Measurements from ENCODE around the gene SLC25A51. TPM values are rescaled to one million over a fixed set of nuclear protein-coding genes. Genes with fewer than 3 reads are reported as not detected.

Gene SLC25A51
- total RNA-seq, 3 donors from 2014 or later (not counting 1 experiment from before 2014, with no cell fraction given) = 22.2 to 35.4 (median 33.7) TPM

- DNase-seq (peak in 1 of 2 donors; percentile 15), ATAC-seq (peak in 1 of 3 donors; percentile 39)
- intact Hi-C loops (cut with micrococcal nuclease) = no loop called here
- no peak for TF ChIP-seq CTCF (IDR thresholded peaks at IDR 0.05)
- Mint-ChIP-seq H3K4me3 (no peak overlapping the region), H3K27me3 (ENCODE audit: low read depth in 2 of 2) (no peaks in the 10 kb centered on the region), H3K27ac (no peak overlapping the region), H3K9me3 (no peaks in the 10 kb centered on the region), H3K36me3 (no peaks in the 10 kb centered on the region), H3K4me1 (peaks cover 9 to 24% of the 10 kb centered on the region in 2 donors)
- H3K9me3 ChIP-seq (ENCODE audit: control insufficient read depth, insufficient read depth, low read length) = no peaks in the 10 kb centered on the region
- no peaks in the 10 kb centered on the region for H3K27me3 ChIP-seq (ENCODE audit: control insufficient read depth, insufficient read depth, low read length)
- no peaks in the 10 kb centered on the region for H3K36me3 ChIP-seq (ENCODE audit: control insufficient read depth, insufficient read depth, low read length)
- 56% methylated on average over 4 of the region's 4 CpGs for WGBS (ENCODE audit: insufficient coverage)
- no peak overlapping the region for H3K4me3 ChIP-seq (ENCODE audit: low read length)
- H3K27ac ChIP-seq (ENCODE audit: low read length) = no peak overlapping the region
- H3K4me1 ChIP-seq (ENCODE audit: control insufficient read depth, insufficient read depth, low read length) = peaks cover 9% of the 10 kb centered on the region
These were observed 4.8 kb upstream of the SLC25A51 start for GRCh38 chr9:37908698-37909186.

- TF ChIP-seq CTCF (IDR thresholded peaks at IDR 0.05) = no peak
- Mint-ChIP-seq H3K36me3 (no peaks in the 10 kb centered on the region), H3K27me3 (ENCODE audit: low read depth in 2 of 2) (no peaks in the 10 kb centered on the region), H3K4me3 (no peak overlapping the region), H3K4me1 (peaks cover 9 to 21% of the 10 kb centered on the region in 2 donors), H3K9me3 (no peaks in the 10 kb centered on the region), H3K27ac (no peak overlapping the region)
- intact Hi-C loops (cut with micrococcal nuclease) = no loop called here
- Histone ChIP-seq H3K27ac (ENCODE audit: low read length) (no peak overlapping the region), H3K27me3 (ENCODE audit: control insufficient read depth, insufficient read depth, low read length) (no peaks in the 10 kb centered on the region), H3K9me3 (ENCODE audit: control insufficient read depth, insufficient read depth, low read length) (no peaks in the 10 kb centered on the region), H3K36me3 (ENCODE audit: control insufficient read depth, insufficient read depth, low read length) (no peaks in the 10 kb centered on the region), H3K4me1 (ENCODE audit: control insufficient read depth, insufficient read depth, low read length) (peaks cover 11% of the 10 kb centered on the region), H3K4me3 (ENCODE audit: low read length) (no peak overlapping the region)
- 70% methylated on average over 4 of the region's 4 CpGs for WGBS (ENCODE audit: insufficient coverage)
- DNase-seq (no peak), ATAC-seq (no peak)
These were observed 4.4 kb upstream of the SLC25A51 start for GRCh38 chr9:37908283-37908682.

GRCh38 chr9:37906312-37907239 is 2.6 kb upstream of the SLC25A51 start:
- Histone ChIP-seq H3K9me3 (ENCODE audit: control insufficient read depth, insufficient read depth, low read length) (no peaks in the 10 kb centered on the region), H3K27me3 (ENCODE audit: control insufficient read depth, insufficient read depth, low read length) (no peaks in the 10 kb centered on the region), H3K4me1 (ENCODE audit: control insufficient read depth, insufficient read depth, low read length) (peaks cover 17% of the 10 kb centered on the region), H3K4me3 (ENCODE audit: low read length) (no peak overlapping the region), H3K36me3 (ENCODE audit: control insufficient read depth, insufficient read depth, low read length) (no peaks in the 10 kb centered on the region), H3K27ac (ENCODE audit: low read length) (no peak overlapping the region)
- intact Hi-C loops (cut with micrococcal nuclease) = no loop called here
- Mint-ChIP-seq H3K36me3 (no peaks in the 10 kb centered on the region), H3K9me3 (no peaks in the 10 kb centered on the region), H3K27ac (no peak overlapping the region), H3K4me1 (peaks cover 17 to 28% of the 10 kb centered on the region in 2 donors), H3K4me3 (peak overlapping the region; percentile 38), H3K27me3 (ENCODE audit: low read depth in 2 of 2) (no peaks in the 10 kb centered on the region)
- 94% methylated on average over 11 of the region's 11 CpGs for WGBS (ENCODE audit: insufficient coverage)
- ATAC-seq = no peak
- no peak for TF ChIP-seq CTCF (IDR thresholded peaks at IDR 0.05)
- DNase-seq = no peak

All from natural killer cell (primary cell).